NCI-H2227 (cell line): ENCODE measurements around the gene BNC1.
"Not testable (repeated sequence)": the region's sequence is repeated elsewhere in the genome, so short reads cannot be mapped to it uniquely, and the experiment has no call there.

Source experiments
- DNase-seq: peaks from one replicate; lab custom pipeline; 2025; ENCODE audit not compliant: unreplicated experiment; lab: John Stamatoyannopoulos, UW

The BNC1 gene

DNA sequence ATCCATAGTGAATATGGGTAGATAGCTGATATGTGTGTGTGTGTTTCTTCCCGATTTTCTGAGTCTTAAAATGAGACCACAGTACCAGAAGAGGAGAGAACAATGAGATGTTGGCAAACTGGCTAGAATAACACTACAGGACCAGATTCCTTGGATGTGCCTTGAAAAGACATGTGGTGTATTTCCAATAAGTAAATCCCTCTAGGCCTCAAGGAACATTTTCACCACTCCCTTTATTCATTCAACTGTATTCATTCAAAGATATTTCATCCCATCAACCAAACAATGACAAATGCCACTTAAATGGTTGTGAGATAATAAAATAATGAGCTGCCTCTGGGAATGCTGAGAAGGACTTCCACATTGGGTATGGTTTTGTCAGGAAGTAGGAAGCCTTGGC lies 8.7 kb upstream of the BNC1 start:
- no peak for DNase-seq

DNA sequence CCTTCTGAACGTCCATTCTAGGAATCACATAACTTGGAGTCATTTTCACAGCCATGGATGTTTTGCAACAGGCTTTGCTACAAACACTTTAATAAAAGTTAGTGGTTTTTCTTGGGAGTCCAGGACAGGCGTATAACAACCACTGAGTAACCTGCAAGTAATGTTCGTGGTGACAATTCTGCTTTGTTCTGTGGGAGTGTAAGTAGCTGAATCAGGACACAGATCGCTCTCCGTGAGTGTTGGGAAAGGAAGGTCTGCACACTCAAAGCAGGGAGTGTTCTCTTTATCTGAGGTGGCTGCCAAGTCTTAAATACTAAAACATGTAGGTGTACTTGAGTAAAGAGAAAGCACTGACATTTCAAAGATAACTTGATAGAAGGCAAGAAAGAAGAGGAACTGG lies 7.9 kb upstream of the BNC1 start:
- DNase-seq = no peak

DNA sequence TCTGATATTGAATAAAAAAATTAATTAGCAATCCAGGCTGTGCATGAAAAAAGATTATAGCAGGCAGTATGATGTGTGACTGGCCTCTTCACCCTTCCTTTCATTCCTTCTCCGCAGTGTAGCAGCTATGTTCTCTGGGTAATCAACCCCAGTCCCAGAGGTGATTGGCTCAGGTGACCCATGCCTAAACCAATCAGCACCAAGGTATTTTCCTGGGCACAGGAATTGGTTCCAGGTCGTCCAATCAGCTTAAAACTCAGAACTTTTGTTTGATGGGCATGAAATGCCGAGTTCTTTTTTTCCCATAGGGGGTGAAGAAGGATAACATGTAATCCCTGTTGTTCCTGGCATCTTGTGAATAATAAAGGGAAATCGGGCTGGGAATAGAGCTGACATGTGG lies 5.8 kb upstream of the BNC1 start:
- DNase-seq = no peak

GRCh38 chr15:83289160-83289559 lies 4.7 kb upstream of the BNC1 start:
- no peak for DNase-seq

GRCh38 chr15:83288381-83288801 lies 3.9 kb upstream of the BNC1 start:
- DNase-seq = no peak

- no peak for DNase-seq
Observed at GRCh38 chr15:83287541-83288027, 3.1 kb upstream of the BNC1 start.

GRCh38 chr15:83285979-83286553 lies 1.6 kb upstream of the BNC1 start:
- no peak for DNase-seq

- DNase-seq = no peak
Observed at GRCh38 chr15:83285284-83285978, 967 bp upstream of the BNC1 start.

DNA sequence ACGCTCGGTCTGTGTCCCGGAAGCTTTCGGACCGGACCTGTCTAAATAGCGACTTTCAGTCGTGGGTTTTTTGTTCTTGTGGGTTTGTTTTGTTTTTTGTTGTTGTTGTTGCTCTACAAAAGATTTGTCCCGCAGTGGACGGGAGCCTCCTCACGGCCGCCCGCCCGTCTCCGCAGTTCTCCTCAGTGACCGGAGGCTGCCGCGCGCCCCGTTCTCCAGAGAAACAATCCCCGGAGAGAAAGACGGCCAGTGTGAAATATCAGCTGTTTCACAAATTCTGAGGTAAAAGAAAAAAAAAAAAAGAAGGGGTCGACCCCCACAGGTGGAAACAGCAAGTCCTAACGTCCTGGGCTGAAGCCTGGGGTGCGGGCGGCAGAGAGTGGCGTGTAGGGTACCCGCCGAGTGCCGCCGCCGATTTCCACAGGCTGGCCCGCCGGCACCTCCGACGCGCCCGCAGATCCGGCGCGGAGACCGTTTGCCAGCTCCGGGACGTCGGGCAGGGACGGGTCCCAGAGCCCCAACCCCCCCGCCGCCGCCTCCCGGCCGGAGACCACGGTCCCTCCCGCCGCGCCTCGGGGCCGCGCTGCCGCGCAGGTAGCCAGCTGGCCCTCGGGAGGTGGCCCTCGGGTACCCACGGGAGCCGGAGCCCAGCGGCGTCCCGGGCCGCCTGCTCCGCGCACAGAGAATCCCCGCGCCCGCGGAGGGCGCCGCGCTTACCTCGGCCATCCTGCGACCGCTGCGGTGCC lies 478 bp downstream of the BNC1 start:
- no peak for DNase-seq

GRCh38 chr15:83283138-83283812 lies 1.2 kb downstream of the BNC1 start:
- DNase-seq = no peak

- no peak for DNase-seq
Observed at GRCh38 chr15:83282776-83283137, 1.7 kb downstream of the BNC1 start.

GRCh38 chr15:83282141-83282540 lies 2.3 kb downstream of the BNC1 start:
- DNase-seq = no peak

DNA sequence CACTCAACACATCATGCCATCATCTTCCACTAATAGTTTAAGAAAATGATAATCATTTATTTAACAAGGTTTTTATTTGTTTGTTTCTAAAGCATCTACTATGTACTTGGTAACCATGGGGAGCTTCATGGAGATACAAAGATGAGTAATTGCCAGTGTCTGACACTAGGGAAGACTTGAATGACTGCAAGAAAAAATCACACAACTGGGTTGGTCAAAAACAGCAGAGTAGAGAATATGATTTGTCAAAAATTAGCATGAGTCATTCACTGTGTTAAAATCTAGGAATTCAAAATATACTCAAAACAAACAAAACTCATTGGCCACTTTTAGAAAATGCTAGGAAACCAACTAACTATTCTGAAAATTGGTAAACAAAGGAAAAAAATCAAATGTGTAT lies 6.3 kb downstream of the BNC1 start:
- no peak for DNase-seq

DNA sequence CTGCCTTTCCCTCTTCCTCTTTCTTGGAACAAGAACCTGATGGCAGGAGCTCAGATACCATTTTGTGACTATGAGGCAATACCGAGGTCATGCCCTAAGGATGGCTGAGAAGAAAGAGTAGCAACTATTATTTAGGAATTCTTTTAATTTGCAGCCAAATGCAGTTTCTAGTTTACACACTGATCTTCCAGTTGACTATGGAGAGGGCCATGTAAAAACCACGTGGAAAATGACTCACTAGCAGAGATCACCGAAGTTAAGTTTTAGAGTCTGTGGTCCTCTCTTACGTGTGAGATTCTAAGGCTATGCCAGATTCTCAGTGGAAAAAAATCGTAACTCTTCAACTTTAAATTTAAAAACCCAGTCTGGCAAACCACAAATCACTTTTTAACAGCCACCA lies 7.8 kb downstream of the BNC1 start:
- DNase-seq = no peak

GRCh38 chr15:83275412-83275811 lies 9.1 kb downstream of the BNC1 start:
- DNase-seq = no peak

DNA sequence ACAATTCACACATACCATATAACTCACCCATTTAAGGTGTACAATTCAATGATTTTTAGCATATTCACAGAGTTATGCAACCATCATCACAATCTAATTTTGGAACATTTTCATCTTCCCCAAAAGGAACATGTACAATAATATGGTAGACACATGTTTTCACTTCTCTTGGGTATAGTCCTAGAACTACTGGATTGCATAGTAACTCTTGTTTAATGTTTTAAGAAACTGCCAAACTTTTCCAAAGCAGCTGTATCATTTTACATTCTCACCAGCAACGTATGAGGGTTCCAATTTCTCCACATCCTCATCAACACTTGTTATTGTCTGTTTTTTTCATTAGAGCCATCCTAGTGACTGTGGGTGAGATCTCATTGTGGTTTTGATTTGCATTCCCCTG lies 14.3 kb downstream of the BNC1 start:
- DNase-seq = no peak

GRCh38 chr15:83268147-83268546 lies 16.3 kb downstream of the BNC1 start:
- DNase-seq = no peak

- DNase-seq = no peak
Observed at GRCh38 chr15:83262594-83263315, 21.7 kb downstream of the BNC1 start.

DNA sequence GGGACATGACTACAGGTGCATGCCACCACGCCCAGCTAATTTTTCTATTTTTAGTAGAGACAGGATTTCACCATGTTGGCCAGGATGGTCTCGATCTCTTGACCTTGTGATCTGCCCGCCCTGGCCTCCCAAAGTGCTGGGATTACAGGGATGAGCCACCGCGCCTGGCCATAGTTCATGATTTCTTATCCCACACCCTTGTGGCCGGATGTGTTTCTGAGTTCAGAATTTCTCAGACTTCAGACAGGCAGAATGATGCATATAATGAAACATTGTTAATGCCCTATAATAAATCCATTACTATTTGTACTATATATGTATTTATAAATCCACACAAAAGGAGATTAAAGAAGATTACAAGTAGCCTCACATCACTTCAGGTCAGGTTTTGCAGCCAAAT lies 22.3 kb downstream of the BNC1 start:
- not testable (repeated sequence) for DNase-seq

DNA sequence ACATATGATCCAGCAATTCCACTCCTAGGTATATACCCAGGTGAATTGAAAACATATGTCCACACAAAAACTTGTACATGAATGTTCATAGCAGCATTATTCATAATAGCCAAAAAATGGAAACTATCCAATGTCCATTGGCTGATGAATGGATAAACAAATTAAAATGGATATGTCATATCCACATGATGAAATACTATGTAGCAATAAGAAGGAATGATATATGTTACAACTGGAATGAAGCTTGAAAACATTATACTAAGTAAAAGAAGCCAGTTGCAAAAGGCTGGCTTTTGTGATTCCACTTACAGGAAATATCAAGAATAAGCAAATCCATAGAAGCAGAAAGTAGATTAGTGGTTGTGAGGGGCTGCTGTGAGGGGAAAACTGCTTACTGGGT lies 33.7 kb downstream of the BNC1 start:
- no peak for DNase-seq

DNA sequence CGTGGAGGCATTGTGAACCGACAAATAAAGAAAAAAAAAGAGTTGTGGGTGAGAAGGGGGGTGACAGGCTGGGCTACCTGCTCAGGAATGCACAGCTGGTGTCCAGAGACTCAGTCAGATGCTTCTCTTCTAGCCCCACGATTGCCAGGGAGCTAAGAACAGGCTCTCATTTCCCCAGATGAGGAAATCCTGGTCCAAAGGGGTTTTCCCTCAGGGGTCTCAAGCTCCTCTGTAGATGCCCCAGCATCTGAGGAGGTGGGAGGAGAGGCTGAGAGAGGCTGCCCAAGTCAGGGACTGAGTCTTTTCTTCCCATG lies 35.5 kb downstream of the BNC1 start:
- DNase-seq = no peak
